ENCODE data around the gene SPTLC3. TPM values are rescaled to one million over a fixed set of nuclear protein-coding genes. Genes with fewer than 3 reads are reported as not detected.

SPTLC3 gene
- total RNA-seq, 2 experiments from 2014 or later = 0.38 to 0.59 TPM

DNA sequence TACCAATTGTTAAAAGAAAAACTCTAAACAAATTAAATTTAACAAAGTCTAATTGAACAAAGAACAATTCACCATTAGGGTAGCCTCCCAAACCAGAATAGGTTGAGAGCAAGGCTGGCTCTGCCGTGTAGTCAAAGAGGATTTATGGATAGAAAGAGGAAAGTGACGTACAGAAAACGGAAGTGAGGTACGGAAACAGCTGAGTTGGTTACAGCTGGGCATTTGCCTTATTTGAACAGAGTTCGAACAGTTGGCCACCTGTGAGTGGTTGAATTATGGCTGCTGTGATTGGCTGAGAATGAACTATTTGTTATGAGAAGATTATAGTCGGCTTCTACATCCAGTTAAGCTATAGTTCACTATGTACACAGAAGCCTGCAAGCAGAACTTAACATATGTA, 193.8 kb downstream of the SPTLC3 start:
- no peak overlapping the region for H3K4me3 ChIP-seq (ENCODE audit: low read length)
- H3K27me3 ChIP-seq (ENCODE audit: control insufficient read depth in 1 of 2, insufficient read depth in 2 of 2, low read length in 2 of 2) = no peaks in the 10 kb centered on the region
- TF ChIP-seq, protein P1, sequence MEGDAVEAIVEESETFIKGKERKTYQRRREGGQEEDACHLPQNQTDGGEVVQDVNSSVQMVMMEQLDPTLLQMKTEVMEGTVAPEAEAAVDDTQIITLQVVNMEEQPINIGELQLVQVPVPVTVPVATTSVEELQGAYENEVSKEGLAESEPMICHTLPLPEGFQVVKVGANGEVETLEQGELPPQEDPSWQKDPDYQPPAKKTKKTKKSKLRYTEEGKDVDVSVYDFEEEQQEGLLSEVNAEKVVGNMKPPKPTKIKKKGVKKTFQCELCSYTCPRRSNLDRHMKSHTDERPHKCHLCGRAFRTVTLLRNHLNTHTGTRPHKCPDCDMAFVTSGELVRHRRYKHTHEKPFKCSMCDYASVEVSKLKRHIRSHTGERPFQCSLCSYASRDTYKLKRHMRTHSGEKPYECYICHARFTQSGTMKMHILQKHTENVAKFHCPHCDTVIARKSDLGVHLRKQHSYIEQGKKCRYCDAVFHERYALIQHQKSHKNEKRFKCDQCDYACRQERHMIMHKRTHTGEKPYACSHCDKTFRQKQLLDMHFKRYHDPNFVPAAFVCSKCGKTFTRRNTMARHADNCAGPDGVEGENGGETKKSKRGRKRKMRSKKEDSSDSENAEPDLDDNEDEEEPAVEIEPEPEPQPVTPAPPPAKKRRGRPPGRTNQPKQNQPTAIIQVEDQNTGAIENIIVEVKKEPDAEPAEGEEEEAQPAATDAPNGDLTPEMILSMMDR (IDR thresholded peaks at IDR 0.05) = no peak
- Mint-ChIP-seq H3K27ac (no peak overlapping the region), H3K27me3 (no peaks in the 10 kb centered on the region), H3K4me3 (no peak overlapping the region), H3K9me3 (no peaks in the 10 kb centered on the region), H3K4me1 (ENCODE audit: low read depth) (no peaks in the 10 kb centered on the region), H3K36me3 (ENCODE audit: low read depth) (no peaks in the 10 kb centered on the region)
- H3K27ac ChIP-seq (ENCODE audit: low read depth in 1 of 2, low read length in 2 of 2) = no peak overlapping the region
- CTCF ChIA-PET = no interaction called here
- DNase-seq = no peak
- no peaks in the 10 kb centered on the region for H3K36me3 ChIP-seq (ENCODE audit: insufficient read depth, low read length)
- POLR2A ChIA-PET = no interaction called here
- no peak for ATAC-seq (ENCODE audit: poor library complexity)
- no peaks in the 10 kb centered on the region for H3K4me1 ChIP-seq (ENCODE audit: insufficient read depth, low read length)
- H3K9me3 ChIP-seq (ENCODE audit: control insufficient read depth in 1 of 2, insufficient read depth in 1 of 2, low read length in 2 of 2) = no peaks in the 10 kb centered on the region
- intact Hi-C loops (cut with DNase I, micrococcal nuclease) = no loop called here

DNA sequence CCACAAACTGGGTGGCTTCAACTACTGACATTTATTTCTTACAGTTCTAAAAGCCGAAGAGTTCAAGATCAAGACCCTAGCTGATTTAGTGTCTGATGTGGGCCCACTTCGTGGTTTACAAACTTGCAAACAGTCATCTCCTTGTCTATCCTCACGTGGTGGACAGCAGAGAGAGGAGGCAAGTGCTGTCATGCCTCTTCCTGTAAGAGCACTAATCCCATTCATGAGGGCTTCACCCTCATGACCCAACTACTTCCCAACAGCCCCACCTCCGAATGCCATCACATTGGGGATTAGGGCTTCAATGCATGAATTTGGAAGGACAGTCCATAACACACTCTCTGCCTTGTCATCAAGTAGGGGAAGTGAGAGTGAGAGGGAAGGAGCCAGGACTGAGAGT, 196.7 kb downstream of the SPTLC3 start:
- TF ChIP-seq, protein P1 (IDR thresholded peaks at IDR 0.05) = no peak
- H3K36me3 ChIP-seq (ENCODE audit: insufficient read depth, low read length) = no peaks in the 10 kb centered on the region
- CTCF ChIA-PET = no interaction called here
- no peak overlapping the region for H3K4me3 ChIP-seq (ENCODE audit: low read length)
- H3K9me3 ChIP-seq (ENCODE audit: control insufficient read depth in 1 of 2, insufficient read depth in 1 of 2, low read length in 2 of 2) = no peaks in the 10 kb centered on the region
- H3K27ac Mint-ChIP-seq = no peak overlapping the region
- H3K4me1 Mint-ChIP-seq (ENCODE audit: low read depth) = no peaks in the 10 kb centered on the region
- no peaks in the 10 kb centered on the region for H3K9me3 Mint-ChIP-seq
- H3K4me3 Mint-ChIP-seq = no peak overlapping the region
- no peak for ATAC-seq (ENCODE audit: poor library complexity)
- intact Hi-C loops (cut with DNase I, micrococcal nuclease) = no loop called here
- POLR2A ChIA-PET = no interaction called here
- H3K4me1 ChIP-seq (ENCODE audit: insufficient read depth, low read length) = no peaks in the 10 kb centered on the region
- no peak for DNase-seq
- H3K36me3 Mint-ChIP-seq (ENCODE audit: low read depth) = no peaks in the 10 kb centered on the region
- no peaks in the 10 kb centered on the region for H3K27me3 ChIP-seq (ENCODE audit: control insufficient read depth in 1 of 2, insufficient read depth in 2 of 2, low read length in 2 of 2)
- no peak overlapping the region for H3K27ac ChIP-seq (ENCODE audit: low read depth in 1 of 2, low read length in 2 of 2)
- no peaks in the 10 kb centered on the region for H3K27me3 Mint-ChIP-seq

DNA sequence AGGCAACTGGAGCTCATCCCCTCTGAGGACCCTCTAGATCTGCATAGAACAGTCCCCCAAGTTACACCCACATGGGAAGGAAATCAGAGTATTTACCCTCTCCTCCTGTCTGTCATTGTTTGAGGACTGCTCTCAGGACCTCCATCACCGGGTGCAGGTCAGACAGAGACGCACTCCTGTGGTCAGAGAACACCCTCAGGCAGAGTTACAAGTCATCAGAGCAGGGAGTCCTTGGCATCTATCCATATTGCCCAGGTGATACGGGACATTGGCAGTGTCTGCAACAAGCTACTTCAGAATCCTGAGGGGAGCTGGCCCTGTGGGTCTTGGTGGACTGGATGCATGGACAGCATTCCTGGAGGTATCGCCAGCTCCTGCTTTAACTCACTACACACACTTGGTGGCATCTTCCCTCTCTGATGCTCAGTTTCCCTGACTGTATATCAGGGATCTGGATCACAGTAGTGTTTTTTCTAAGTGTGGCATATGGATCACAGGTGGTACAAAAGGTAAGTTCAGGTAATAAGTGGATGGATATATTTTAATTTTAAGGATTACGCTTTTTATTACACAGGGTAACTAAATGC, 197.2 kb downstream of the SPTLC3 start:
- CTCF ChIA-PET = no interaction called here
- Mint-ChIP-seq H3K9me3 (no peaks in the 10 kb centered on the region), H3K27me3 (no peaks in the 10 kb centered on the region), H3K36me3 (ENCODE audit: low read depth) (no peaks in the 10 kb centered on the region), H3K27ac (no peak overlapping the region), H3K4me1 (ENCODE audit: low read depth) (no peaks in the 10 kb centered on the region), H3K4me3 (no peak overlapping the region)
- intact Hi-C loops (cut with DNase I, micrococcal nuclease) = no loop called here
- H3K4me3 ChIP-seq (ENCODE audit: low read length) = no peak overlapping the region
- no peak overlapping the region for H3K27ac ChIP-seq (ENCODE audit: low read depth in 1 of 2, low read length in 2 of 2)
- no peaks in the 10 kb centered on the region for H3K9me3 ChIP-seq (ENCODE audit: control insufficient read depth in 1 of 2, insufficient read depth in 1 of 2, low read length in 2 of 2)
- no peaks in the 10 kb centered on the region for H3K4me1 ChIP-seq (ENCODE audit: insufficient read depth, low read length)
- no peaks in the 10 kb centered on the region for H3K27me3 ChIP-seq (ENCODE audit: control insufficient read depth in 1 of 2, insufficient read depth in 2 of 2, low read length in 2 of 2)
- no peaks in the 10 kb centered on the region for H3K36me3 ChIP-seq (ENCODE audit: insufficient read depth, low read length)
- POLR2A ChIA-PET = no interaction called here
- DNase-seq (no peak), ATAC-seq (ENCODE audit: poor library complexity) (no peak)
- TF ChIP-seq, protein P1 (IDR thresholded peaks at IDR 0.05) = no peak

All from CD4-positive, alpha-beta T cell (primary cell).